GM23338 (cell line): ENCODE results near the gene NFKBIZ.

Experiments used
- CREB1 ChIP-seq: fragments of 250-450 bp; sonication (Bioruptor Pico); IDR thresholded peaks from 2 replicates; pipeline ENCODE4 v1.5.0; 2020; ENCODE audit warnings: low read depth, mild to moderate bottlenecking, moderate library complexity
- EZH2phosphoT487 ChIP-seq: fragments of 200-600 bp; sonication (generic); IDR thresholded peaks from one replicate; pipeline ENCODE4 v1.8.1; 2018; ENCODE audit warnings: antibody characterized with exemption; ENCODE audit not compliant: unreplicated experiment
- POLR2AphosphoS5 ChIP-seq: IDR thresholded peaks from 2 replicates; pipeline ENCODE4 v1.6.1; 2016; ENCODE audit warnings: antibody characterized with exemption, low read depth
- TF ChIP-seq, protein P1 (sequence below): IDR thresholded peaks from one replicate; pipeline ENCODE4 v1.6.1; 2018; ENCODE audit warnings: antibody characterized with exemption; ENCODE audit not compliant: unreplicated experiment
- TF ChIP-seq, protein P2 (sequence below), 2 experiments: fragments of 200-600 bp in 1 of 2; sonication (generic) in 1 of 2; conservative IDR thresholded peaks; 2 replicates each; pipeline versions ENCODE4 v1.5.1 to v1.6.1; 2016 to 2017; ENCODE audit warnings: antibody characterized with exemption in 2 of 2, low read depth in 2 of 2, mild to moderate bottlenecking in 2 of 2, moderate library complexity in 1 of 2

DNA sequence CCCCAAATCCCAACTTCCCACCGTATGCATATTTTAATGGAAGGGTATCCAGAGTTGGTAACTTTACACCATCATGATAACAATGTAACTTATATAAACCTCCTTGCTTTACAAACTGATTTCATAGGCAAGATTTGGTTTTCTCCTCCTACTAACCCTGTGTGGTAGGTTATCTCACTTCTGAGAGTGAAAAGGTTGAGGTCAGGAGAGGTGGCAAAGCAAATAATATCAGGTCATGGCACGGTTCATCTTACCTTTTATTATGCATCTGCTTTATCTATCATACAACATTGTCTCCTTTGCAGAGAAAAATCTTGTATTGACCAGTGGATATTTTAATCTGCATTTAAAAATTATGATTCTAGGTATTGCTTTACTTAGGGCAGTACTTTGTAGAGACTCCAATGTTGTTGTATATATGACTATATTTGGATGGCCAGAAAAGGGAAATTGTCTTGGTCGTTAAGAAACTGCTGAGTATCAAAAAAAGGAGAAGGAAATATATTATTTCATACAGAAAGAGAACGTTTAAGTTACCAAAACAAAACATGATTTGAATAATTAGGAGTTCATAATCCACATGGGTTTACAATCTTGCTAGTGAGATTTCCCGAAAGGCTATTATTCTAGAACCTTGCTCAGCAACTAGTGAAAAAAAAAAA lies 30.4 kb downstream of the NFKBIZ start:
- TF ChIP-seq, protein P1, sequence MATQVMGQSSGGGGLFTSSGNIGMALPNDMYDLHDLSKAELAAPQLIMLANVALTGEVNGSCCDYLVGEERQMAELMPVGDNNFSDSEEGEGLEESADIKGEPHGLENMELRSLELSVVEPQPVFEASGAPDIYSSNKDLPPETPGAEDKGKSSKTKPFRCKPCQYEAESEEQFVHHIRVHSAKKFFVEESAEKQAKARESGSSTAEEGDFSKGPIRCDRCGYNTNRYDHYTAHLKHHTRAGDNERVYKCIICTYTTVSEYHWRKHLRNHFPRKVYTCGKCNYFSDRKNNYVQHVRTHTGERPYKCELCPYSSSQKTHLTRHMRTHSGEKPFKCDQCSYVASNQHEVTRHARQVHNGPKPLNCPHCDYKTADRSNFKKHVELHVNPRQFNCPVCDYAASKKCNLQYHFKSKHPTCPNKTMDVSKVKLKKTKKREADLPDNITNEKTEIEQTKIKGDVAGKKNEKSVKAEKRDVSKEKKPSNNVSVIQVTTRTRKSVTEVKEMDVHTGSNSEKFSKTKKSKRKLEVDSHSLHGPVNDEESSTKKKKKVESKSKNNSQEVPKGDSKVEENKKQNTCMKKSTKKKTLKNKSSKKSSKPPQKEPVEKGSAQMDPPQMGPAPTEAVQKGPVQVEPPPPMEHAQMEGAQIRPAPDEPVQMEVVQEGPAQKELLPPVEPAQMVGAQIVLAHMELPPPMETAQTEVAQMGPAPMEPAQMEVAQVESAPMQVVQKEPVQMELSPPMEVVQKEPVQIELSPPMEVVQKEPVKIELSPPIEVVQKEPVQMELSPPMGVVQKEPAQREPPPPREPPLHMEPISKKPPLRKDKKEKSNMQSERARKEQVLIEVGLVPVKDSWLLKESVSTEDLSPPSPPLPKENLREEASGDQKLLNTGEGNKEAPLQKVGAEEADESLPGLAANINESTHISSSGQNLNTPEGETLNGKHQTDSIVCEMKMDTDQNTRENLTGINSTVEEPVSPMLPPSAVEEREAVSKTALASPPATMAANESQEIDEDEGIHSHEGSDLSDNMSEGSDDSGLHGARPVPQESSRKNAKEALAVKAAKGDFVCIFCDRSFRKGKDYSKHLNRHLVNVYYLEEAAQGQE, result no peak
- TF ChIP-seq, protein P2, sequence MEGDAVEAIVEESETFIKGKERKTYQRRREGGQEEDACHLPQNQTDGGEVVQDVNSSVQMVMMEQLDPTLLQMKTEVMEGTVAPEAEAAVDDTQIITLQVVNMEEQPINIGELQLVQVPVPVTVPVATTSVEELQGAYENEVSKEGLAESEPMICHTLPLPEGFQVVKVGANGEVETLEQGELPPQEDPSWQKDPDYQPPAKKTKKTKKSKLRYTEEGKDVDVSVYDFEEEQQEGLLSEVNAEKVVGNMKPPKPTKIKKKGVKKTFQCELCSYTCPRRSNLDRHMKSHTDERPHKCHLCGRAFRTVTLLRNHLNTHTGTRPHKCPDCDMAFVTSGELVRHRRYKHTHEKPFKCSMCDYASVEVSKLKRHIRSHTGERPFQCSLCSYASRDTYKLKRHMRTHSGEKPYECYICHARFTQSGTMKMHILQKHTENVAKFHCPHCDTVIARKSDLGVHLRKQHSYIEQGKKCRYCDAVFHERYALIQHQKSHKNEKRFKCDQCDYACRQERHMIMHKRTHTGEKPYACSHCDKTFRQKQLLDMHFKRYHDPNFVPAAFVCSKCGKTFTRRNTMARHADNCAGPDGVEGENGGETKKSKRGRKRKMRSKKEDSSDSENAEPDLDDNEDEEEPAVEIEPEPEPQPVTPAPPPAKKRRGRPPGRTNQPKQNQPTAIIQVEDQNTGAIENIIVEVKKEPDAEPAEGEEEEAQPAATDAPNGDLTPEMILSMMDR (conservative IDR thresholded peaks at IDR 0.05; ENCODE audit: low read depth in 2 of 2), result no peak
- TF ChIP-seq CREB1 (no peak), POLR2AphosphoS5 (no peak), EZH2phosphoT487 (no peak)
